GM18873 (cell line): Measurements from ENCODE around the gene CLEC18C.
"Not testable (repeated sequence)": the region's sequence is repeated elsewhere in the genome, so short reads cannot be mapped to it uniquely, and the experiment has no call there.

Experiments used
- ATAC-seq: cut with Tn5 transposase; IDR thresholded peaks from one replicate; pipeline ENCODE4 v1.9.1; 2021; ENCODE audit warnings: mild to moderate bottlenecking, moderate library complexity, moderate number of reproducible peaks; ENCODE audit not compliant: unreplicated experiment, low FRiP score

The CLEC18C gene

GRCh38 chr16:70173212-70173837 lies at the start of gene CLEC18C:
Gene CLEC18C, plus strand, starts transcription at chr16:70173787. Its CDS starts 492 bp downstream, at chr16:70174279.
- not testable (repeated sequence) for ATAC-seq

DNA sequence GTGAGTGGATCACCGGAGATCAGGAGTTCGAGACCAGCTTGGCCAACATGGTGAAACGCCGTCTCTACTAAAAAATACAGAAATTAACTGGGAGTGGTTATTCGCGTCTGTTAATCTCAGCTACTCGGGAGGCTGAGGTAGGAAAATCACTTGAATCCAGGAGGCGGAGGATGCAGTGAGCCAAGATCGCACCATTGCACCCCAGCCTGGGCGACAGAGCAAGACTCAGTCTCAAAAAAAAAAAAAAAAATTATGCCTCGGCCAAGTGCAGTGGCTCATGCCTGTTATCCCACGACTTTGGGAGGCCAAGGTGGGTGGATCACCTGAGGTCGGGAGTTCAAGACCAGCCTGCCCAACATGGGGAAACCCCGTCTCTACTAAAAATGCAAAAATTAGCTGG lies 49.8 kb upstream of the CLEC18C start:
- ATAC-seq: not testable (repeated sequence)

- not testable (repeated sequence) for ATAC-seq
Observed at GRCh38 chr16:70126226-70126625, 47.4 kb upstream of the CLEC18C start.

GRCh38 chr16:70127706-70128105 lies 45.9 kb upstream of the CLEC18C start:
- ATAC-seq: not testable (repeated sequence)

DNA sequence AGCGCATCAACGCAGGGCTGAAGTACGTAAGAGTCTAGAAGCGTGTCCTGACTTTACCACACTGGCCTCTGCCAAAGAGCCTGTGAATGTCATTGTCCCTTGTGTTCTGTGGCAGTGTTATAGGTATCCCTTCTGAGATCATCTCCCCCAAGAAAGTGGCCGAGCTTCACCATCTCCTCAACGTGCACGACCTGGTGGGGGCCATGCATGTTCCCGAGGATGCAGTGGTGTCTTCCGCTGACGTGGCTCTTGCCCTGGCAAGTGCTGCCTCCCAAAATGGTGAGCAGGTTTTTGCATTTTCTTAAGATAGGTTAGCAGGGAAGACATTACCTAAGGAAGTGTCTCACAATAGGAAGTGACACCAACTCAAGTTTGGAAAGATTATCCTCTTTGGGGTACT lies 44.7 kb upstream of the CLEC18C start:
- not testable (repeated sequence) for ATAC-seq

DNA sequence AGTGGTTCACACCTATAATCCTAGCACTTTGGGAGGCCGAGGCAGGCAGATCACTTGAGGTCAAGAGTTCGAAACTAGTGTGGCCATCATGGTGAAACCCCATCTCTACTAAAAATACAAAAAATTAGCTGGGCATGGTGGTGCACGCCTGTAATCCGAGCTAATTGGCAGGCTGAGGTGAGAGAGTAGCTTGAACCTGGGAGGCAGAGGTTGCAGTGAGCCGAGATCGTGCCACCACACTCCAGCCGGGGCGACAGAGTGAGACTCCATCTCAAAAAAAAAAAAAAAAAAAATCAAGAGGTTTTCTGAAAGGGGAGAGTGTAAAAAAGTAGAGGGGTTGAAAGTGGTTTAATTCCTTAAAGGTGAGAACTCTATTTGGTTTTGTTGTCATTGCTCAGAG lies 37.8 kb upstream of the CLEC18C start:
- ATAC-seq: not testable (repeated sequence)

GRCh38 chr16:70136595-70136994 lies 37.0 kb upstream of the CLEC18C start:
- ATAC-seq: not testable (repeated sequence)

GRCh38 chr16:70142739-70143138 lies 30.8 kb upstream of the CLEC18C start:
- ATAC-seq: not testable (repeated sequence)

GRCh38 chr16:70143231-70143895 lies 30.2 kb upstream of the CLEC18C start:
- not testable (repeated sequence) for ATAC-seq

GRCh38 chr16:70147853-70148252 lies 25.7 kb upstream of the CLEC18C start:
- not testable (repeated sequence) for ATAC-seq

GRCh38 chr16:70148453-70148852 lies 25.1 kb upstream of the CLEC18C start:
- not testable (repeated sequence) for ATAC-seq

- ATAC-seq: not testable (repeated sequence)
Observed at GRCh38 chr16:70149296-70149695, 24.3 kb upstream of the CLEC18C start.

DNA sequence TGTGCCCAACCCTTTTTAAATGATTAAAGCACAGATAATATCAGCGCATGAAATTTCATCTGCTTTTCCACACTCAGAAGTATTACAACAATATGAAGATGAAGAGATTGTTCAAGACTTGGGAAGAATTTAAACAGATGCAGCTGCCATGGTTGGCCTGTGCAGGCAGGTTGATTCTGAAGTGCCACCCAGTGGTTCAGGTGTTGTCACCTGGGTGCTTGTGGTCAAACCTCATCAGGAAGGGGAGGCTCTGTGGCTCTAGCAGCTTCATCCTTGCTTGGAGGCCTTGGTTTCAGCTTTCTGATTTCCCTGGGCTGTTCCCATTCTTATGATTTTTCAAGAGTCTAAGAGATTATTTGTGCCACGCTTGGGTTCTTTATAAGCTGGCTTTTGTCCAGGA lies 22.2 kb upstream of the CLEC18C start:
- no peak for ATAC-seq

- no peak for ATAC-seq
Observed at GRCh38 chr16:70151941-70152509, 21.6 kb upstream of the CLEC18C start.

- ATAC-seq: no peak
Observed at GRCh38 chr16:70152578-70153302, 20.8 kb upstream of the CLEC18C start.

DNA sequence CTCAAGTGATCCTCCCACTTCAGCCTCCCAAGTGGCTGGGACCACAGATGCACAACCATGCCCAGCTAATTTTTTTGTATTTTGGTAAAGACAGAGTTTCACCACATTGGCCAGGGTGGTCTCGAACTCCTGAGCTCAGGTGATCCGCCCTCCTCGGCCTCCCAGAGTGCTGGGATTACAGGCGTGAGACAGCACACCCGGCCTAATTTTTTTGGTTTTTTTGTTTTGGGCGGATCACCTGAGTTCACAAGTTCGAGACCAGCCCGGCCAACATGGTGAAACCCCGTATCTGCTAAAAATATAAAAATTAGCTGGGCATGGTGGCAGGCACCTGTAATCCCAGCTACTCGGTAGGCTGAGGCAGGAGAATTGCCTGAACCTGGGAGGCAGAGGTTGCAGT lies 18.9 kb upstream of the CLEC18C start:
- not testable (repeated sequence) for ATAC-seq

DNA sequence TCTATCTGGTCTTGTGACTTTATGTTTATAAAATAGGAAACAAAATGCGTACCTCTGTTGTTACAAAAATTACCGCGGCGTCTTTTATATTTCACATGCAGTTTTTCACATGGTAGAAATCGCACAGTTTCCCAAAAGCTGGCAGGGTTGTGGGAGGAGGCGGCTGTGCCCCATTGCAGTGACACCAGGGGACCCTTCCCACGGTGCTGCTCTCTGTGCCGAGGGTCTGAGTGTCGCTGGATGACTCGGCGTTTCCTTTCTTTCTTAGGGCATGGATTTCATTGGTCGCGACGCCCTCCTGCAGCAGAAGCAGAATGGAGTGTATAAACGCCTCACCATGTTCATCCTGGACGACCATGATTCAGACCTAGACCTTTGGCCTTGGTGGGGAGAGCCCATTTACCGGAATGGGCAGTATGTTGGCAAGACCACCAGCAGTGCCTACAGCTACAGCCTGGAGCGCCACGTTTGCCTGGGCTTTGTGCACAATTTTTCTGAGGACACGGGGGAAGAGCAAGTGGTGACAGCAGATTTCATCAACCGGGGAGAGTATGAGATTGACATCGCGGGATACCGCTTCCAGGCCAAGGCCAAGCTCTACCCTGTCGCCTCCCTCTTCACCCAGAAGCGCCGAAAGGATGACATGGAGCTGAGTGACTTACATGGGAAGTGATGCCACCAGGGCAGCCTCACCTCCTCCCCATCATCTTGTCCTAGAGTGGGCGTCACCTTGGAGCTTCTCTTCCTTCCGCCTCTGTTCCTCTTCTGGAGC lies 17.2 kb upstream of the CLEC18C start:
- ATAC-seq: no peak

- no peak for ATAC-seq
Observed at GRCh38 chr16:70157105-70157476, 16.5 kb upstream of the CLEC18C start.

- ATAC-seq: no peak
Observed at GRCh38 chr16:70157477-70158260, 15.9 kb upstream of the CLEC18C start.
